Endothelial cell (in vitro differentiated cells): ENCODE measurements around the gene GTSE1. TPM values are rescaled to one million over a fixed set of nuclear protein-coding genes. Genes with fewer than 3 reads are reported as not detected.
A peak's percentile ranks its signal among the peaks of the same experiment; 100 is the strongest.

Source experiments
- DNase-seq: peaks from one replicate; pipeline ENCODE4 v3.0.0; 2021; ENCODE audit warnings: low spot score
- H3K27ac Mint-ChIP-seq: one replicate; pipeline ENCODE4 v1.8.0; 2021; ENCODE audit warnings: mixed read lengths, inconsistent platforms; ENCODE audit not compliant: unreplicated experiment
- H3K27me3 Mint-ChIP-seq: one replicate; pipeline ENCODE4 v1.8.0; 2021; ENCODE audit warnings: mild to moderate bottlenecking, moderate library complexity, mixed read lengths, inconsistent platforms; ENCODE audit not compliant: unreplicated experiment
- H3K36me3 Mint-ChIP-seq: one replicate; pipeline ENCODE4 v1.8.0; 2021; ENCODE audit warnings: mild to moderate bottlenecking, low read depth, mixed read lengths, inconsistent platforms; ENCODE audit not compliant: unreplicated experiment
- H3K4me1 Mint-ChIP-seq: one replicate; pipeline ENCODE4 v1.8.0; 2021; ENCODE audit warnings: mild to moderate bottlenecking, mixed read lengths, inconsistent platforms; ENCODE audit not compliant: unreplicated experiment
- H3K4me3 Mint-ChIP-seq: one replicate; pipeline ENCODE4 v1.8.0; 2021; ENCODE audit warnings: mild to moderate bottlenecking, mixed read lengths, inconsistent platforms; ENCODE audit not compliant: unreplicated experiment
- H3K9me3 Mint-ChIP-seq: one replicate; pipeline ENCODE4 v1.8.0; 2021; ENCODE audit warnings: mixed read lengths, inconsistent platforms; ENCODE audit not compliant: unreplicated experiment
- CTCF ChIP-seq: fragments of 200-600 bp; sonication (generic); IDR thresholded peaks from one replicate; pipeline ENCODE4 v1.5.0; 2021; ENCODE audit warnings: antibody characterized with exemption; ENCODE audit not compliant: unreplicated experiment
- total RNA-seq: library from RNA; stranded (reverse); fragmentation: NEBNext Ultra II Directional; extraction: Animal tissue kit (Norgen Biotek cat#: 25700); gene quantifications from one replicate; pipeline ENCODE4 v1.2.1, GENCODE V29; 2021; ENCODE audit not compliant: unreplicated experiment

GTSE1 gene
- total RNA-seq, 1 donor from 2014 or later = 8.2 TPM

- no peak for TF ChIP-seq CTCF
- Mint-ChIP-seq H3K27ac (no peak overlapping the region), H3K4me1 (no peaks in the 10 kb centered on the region), H3K27me3 (peaks cover 8% of the 10 kb centered on the region), H3K9me3 (no peaks in the 10 kb centered on the region), H3K36me3 (peaks cover 44% of the 10 kb centered on the region), H3K4me3 (no peak overlapping the region)
- DNase-seq = no peak
Observed at GRCh38 chr22:46349238-46349637, 52.6 kb downstream of the GTSE1 start.

- Mint-ChIP-seq H3K27me3 (peaks cover 8% of the 10 kb centered on the region), H3K27ac (no peak overlapping the region), H3K4me3 (no peak overlapping the region), H3K9me3 (no peaks in the 10 kb centered on the region), H3K4me1 (no peaks in the 10 kb centered on the region), H3K36me3 (peaks cover 41% of the 10 kb centered on the region)
- no peak for DNase-seq
- TF ChIP-seq CTCF = no peak
Observed at GRCh38 chr22:46349681-46350080, 53.0 kb downstream of the GTSE1 start.

GRCh38 chr22:46350121-46350520 lies 53.5 kb downstream of the GTSE1 start:
- H3K4me1 Mint-ChIP-seq = no peaks in the 10 kb centered on the region
- no peak overlapping the region for H3K27ac Mint-ChIP-seq
- H3K36me3 Mint-ChIP-seq = peaks cover 41% of the 10 kb centered on the region
- H3K27me3 Mint-ChIP-seq = peaks cover 8% of the 10 kb centered on the region
- DNase-seq = no peak
- no peaks in the 10 kb centered on the region for H3K9me3 Mint-ChIP-seq
- no peak overlapping the region for H3K4me3 Mint-ChIP-seq
- no peak for TF ChIP-seq CTCF

GRCh38 chr22:46350646-46351045 lies 54.0 kb downstream of the GTSE1 start:
- no peak for TF ChIP-seq CTCF
- H3K4me3 Mint-ChIP-seq = peak overlapping the region; percentile 47
- no peak overlapping the region for H3K27ac Mint-ChIP-seq
- no peaks in the 10 kb centered on the region for H3K4me1 Mint-ChIP-seq
- DNase-seq = no peak
- H3K9me3 Mint-ChIP-seq = no peaks in the 10 kb centered on the region
- H3K36me3 Mint-ChIP-seq = peaks cover 41% of the 10 kb centered on the region
- peaks cover 11% of the 10 kb centered on the region for H3K27me3 Mint-ChIP-seq

- Mint-ChIP-seq H3K4me1 (no peaks in the 10 kb centered on the region), H3K9me3 (no peaks in the 10 kb centered on the region), H3K27me3 (peaks cover 11% of the 10 kb centered on the region), H3K36me3 (peaks cover 39% of the 10 kb centered on the region), H3K27ac (no peak overlapping the region), H3K4me3 (peak overlapping the region; percentile 47)
- DNase-seq = no peak
- no peak for TF ChIP-seq CTCF
Observed at GRCh38 chr22:46351131-46351735, 54.6 kb downstream of the GTSE1 start.
